GM12878 (cell line): Measurements from ENCODE around the gene NAT14. TPM values are rescaled to one million over a fixed set of nuclear protein-coding genes. Genes with fewer than 3 reads are reported as not detected.

Source experiments
- ATAC-seq: fragments of 200-7000 bp; cut with Tn5 transposase; 3 replicates; pipeline ENCODE4 v1.9.1; 2020; ENCODE audit warnings: mild to moderate bottlenecking, moderate library complexity
- BruUV-seq: library from RNA; stranded (reverse); fragments of 400-500 nt; replicated peaks from 2 replicates; lab custom pipeline; 2021; lab: Mats Ljungman, UMichigan
- CTCF ChIA-PET: fragments of 300-600 bp; sonication (Branson Sonifier 250); formaldehyde crosslinking; extraction: SDS; loops from one replicate; lab custom pipeline; 2021; ENCODE audit warnings: inconsistent platforms; lab: Yijun Ruan, JAX
- POLR2A ChIA-PET: fragments of 350-600 bp; formaldehyde crosslinking; extraction: SDS; loops from one replicate; lab custom pipeline; 2021; ENCODE audit warnings: inconsistent platforms; lab: Charles Lee
- RAD21 ChIA-PET: fragments of 300-600 bp; sonication (Branson Sonifier 250); formaldehyde crosslinking; loops from one replicate; lab custom pipeline; 2023; ENCODE audit warnings: antibody characterized with exemption; ENCODE audit not compliant: unreplicated experiment; lab: Charles Lee
- SMC1A ChIA-PET: fragments of 300-600 bp; sonication (Branson Sonifier 250); formaldehyde crosslinking; loops from one replicate; lab custom pipeline; 2023; ENCODE audit not compliant: unreplicated experiment, uncharacterized antibody; lab: Charles Lee
- DNase-seq: peaks from one replicate; pipeline ENCODE4 v3.0.0-alpha.2; 2011; ENCODE audit warnings: low read depth, low spot score
- FAIRE-seq: peaks from 3 replicates; lab custom pipeline; 2011; peaks lifted over from hg19 to GRCh38; lab: Jason Lieb, UNC
- H2AFZ ChIP-seq: 2 replicates; pipeline ENCODE4 v1.6.0; 2011; ENCODE audit warnings: low read depth, low read length, control low read depth; ENCODE audit not compliant: control insufficient read depth
- H3K27ac ChIP-seq: 2 replicates; pipeline ENCODE4 v1.5.1; 2011; ENCODE audit warnings: control low read depth; ENCODE audit not compliant: control insufficient read depth, insufficient read depth
- H3K27me3 ChIP-seq, 2 experiments: replicated peaks in 1 of 2; 2 replicates each; pipeline versions ENCODE4 v1.6.0 to v1.6.1; 2011; ENCODE audit warnings: low read length in 1 of 2; ENCODE audit not compliant: control insufficient read depth in 2 of 2, insufficient read depth in 2 of 2
- H3K36me3 ChIP-seq, 2 experiments: 2 replicates each; pipeline ENCODE4 v1.5.1; 2011; ENCODE audit warnings: low read length in 1 of 2; ENCODE audit not compliant: control insufficient read depth in 2 of 2, insufficient read depth in 2 of 2
- H3K4me1 ChIP-seq: 2 replicates; pipeline ENCODE4 v1.6.1; 2011; ENCODE audit warnings: mild to moderate bottlenecking, low read length, moderate library complexity, mixed read lengths; ENCODE audit not compliant: control insufficient read depth, insufficient read depth
- H3K4me2 ChIP-seq: 2 replicates; pipeline ENCODE4 v1.6.0; 2011; ENCODE audit warnings: control low read depth; ENCODE audit not compliant: control insufficient read depth, insufficient read depth
- H3K4me3 ChIP-seq: fragments of 200-600 bp; sonication (generic); 2 replicates; pipeline ENCODE4 v1.5.1; 2016
- H3K79me2 ChIP-seq: 2 replicates; pipeline ENCODE4 v1.6.0; 2011; ENCODE audit warnings: low read length; ENCODE audit not compliant: control insufficient read depth, insufficient read depth
- H3K9ac ChIP-seq: 2 replicates; pipeline ENCODE4 v1.8.0; 2011; ENCODE audit warnings: low read length, control low read depth, mixed read lengths; ENCODE audit not compliant: control insufficient read depth, insufficient read depth
- H3K9me3 ChIP-seq: replicated peaks from 3 replicates; pipeline ENCODE4 v1.5.1; 2011; ENCODE audit warnings: mild to moderate bottlenecking, low read length; ENCODE audit not compliant: control insufficient read depth, insufficient read depth
- H4K20me1 ChIP-seq: 2 replicates; pipeline ENCODE4 v1.6.0; 2011; ENCODE audit not compliant: control insufficient read depth, insufficient read depth
- BMI1 ChIP-seq: fragments of 450-650 bp; IDR thresholded peaks from 2 replicates; pipeline ENCODE4 v1.6.1; 2016; ENCODE audit warnings: mild to moderate bottlenecking, moderate library complexity, borderline replicate concordance
- EGR1 ChIP-seq, 2 experiments: IDR thresholded peaks; 1 replicate in 1 of 2; 2 replicates in 1 of 2; pipeline ENCODE4 v1.6.1; 2011 to 2012; ENCODE audit warnings: low read depth in 2 of 2, low read length in 2 of 2, borderline replicate concordance in 1 of 2, mild to moderate bottlenecking in 1 of 2, moderate library complexity in 1 of 2
- JUND ChIP-seq: IDR thresholded peaks from 2 replicates; pipeline ENCODE4 v1.6.1; 2012; ENCODE audit warnings: low read depth, mild to moderate bottlenecking, low read length, improper control_type of control experiment, moderate library complexity
- LARP7 ChIP-seq: fragments of 450-650 bp; IDR thresholded peaks from 2 replicates; pipeline ENCODE4 v1.6.1; 2017; ENCODE audit warnings: mild to moderate bottlenecking
- MYC ChIP-seq: IDR thresholded peaks from 2 replicates; pipeline ENCODE4 v1.6.1; 2011; ENCODE audit warnings: mild to moderate bottlenecking, low read length, moderate library complexity, inconsistent platforms; ENCODE audit not compliant: insufficient read depth, insufficient replicate concordance, insufficient read length, severe bottlenecking
- NFYB ChIP-seq: IDR thresholded peaks from 2 replicates; pipeline ENCODE4 v1.6.1; 2011; ENCODE audit warnings: low read depth, mild to moderate bottlenecking, low read length, improper control_type of control experiment, moderate library complexity; ENCODE audit not compliant: insufficient read depth
- TCF3 ChIP-seq: IDR thresholded peaks from 2 replicates; pipeline ENCODE4 v1.6.1; 2012; ENCODE audit warnings: low read depth, mild to moderate bottlenecking, low read length, borderline replicate concordance; ENCODE audit not compliant: insufficient read depth
- ZNF207 ChIP-seq: fragments of 450-650 bp; IDR thresholded peaks from 2 replicates; pipeline ENCODE4 v1.6.1; 2014; ENCODE audit warnings: antibody characterized with exemption, mild to moderate bottlenecking, borderline replicate concordance
- WGBS: methylation state at CpG from one replicate; pipeline ENCODE4 v1.1.6; 2016; ENCODE audit warnings: low lambda C conversion rate; ENCODE audit not compliant: insufficient replicate concordance, insufficient coverage; ENCODE audit errors: missing lambda C conversion rate; 5-methylcytosine and 5-hydroxymethylcytosine counted together
- in situ Hi-C: fragments of 300-500 bp; cut with MboI; formaldehyde crosslinking; loops from 9 replicates; pipeline ENCODE4 v1.14.3; 2018; ENCODE audit warnings: mixed read lengths
- intact Hi-C: fragments of 100-400 bp; cut with micrococcal nuclease; formaldehyde crosslinking; loops from one replicate; pipeline ENCODE4 v1.14.2; 2022; ENCODE audit not compliant: unreplicated experiment
- polyA plus RNA-seq, 11 experiments: library from polyadenylated mRNA; depleted of rRNA in 4 of 11; unstranded in 6 of 11; stranded (reverse) in 5 of 11; fragments of >200 nt; fragmentation: Nextera tagmentation in 4 of 11; fragmentation: Illumina TruSeq in 1 of 11; extraction: Ambion mirVana in 4 of 11; extraction: Trizol in 1 of 11; gene quantifications; 1 replicate in 1 of 11; 2 replicates in 10 of 11; pipeline versions ENCODE4 v1.2.1 to v1.2.3, GENCODE V29; 2011 to 2016; ENCODE audit warnings: inconsistent platforms in 2 of 11, missing spikeins in 2 of 11, low read depth in 1 of 11
- total RNA-seq, 4 experiments: library from RNA; depleted of rRNA in 3 of 4; stranded (reverse); fragments of >200 nt in 3 of 4; fragmentation: Illumina TruSeq in 1 of 4; extraction: Trizol in 1 of 4; gene quantifications; 2 replicates each; pipeline versions ENCODE4 v1.2.1 to v1.2.3, GENCODE V29; 2013 to 2021

The NAT14 gene
- total and polyA plus RNA-seq, 10 of the 15 experiments (the other 5 are each of a cell fraction or from before 2014, with no cell fraction given) = 0.87 to 23.6 (median 9.7) TPM

DNA sequence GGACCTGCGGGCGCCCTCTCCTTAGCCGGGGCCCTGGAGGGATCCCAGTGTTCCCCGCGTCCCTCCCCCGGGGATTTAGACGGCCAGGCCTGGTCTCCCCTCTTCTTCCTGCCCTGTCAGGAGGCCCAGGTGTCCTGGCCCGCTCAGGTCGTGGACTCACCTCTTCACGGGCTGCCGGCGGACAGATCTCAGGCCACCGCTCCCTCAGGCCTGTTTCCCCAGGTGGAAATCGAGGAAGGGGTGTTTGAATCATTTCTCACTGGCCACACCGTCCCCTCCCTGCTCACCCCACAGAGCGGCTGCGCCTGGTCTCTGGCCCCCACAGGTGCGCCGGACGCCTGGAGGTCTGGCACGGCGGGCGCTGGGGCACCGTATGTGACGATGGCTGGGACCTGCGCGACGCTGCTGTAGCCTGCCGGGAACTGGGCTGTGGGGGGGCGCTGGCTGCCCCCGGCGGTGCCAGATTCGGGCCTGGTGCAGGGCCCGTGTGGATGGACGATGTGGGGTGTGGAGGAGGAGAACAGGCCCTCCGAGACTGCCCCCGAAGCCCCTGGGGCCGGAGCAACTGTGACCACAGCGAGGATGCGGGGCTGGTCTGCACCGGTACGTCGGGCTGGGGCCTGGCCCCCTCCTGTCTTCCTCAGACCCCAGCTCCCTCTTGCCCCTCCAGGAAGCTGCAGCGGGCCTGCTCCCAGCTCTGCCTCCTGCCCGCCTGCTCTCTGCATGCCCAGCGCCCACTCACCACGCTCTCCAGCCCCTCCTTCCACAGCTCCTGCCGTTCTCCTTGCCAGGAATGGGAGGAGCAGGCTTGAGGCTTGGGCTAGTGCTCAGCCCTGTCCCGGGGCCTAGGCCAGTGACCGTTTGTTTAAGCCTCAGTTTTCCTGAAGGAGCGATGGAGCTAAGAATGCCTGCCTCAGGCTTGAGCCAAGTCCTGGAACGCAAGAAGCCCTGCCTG, 5.8 kb downstream of the NAT14 start:
- intact Hi-C loops = no loop called here
- Histone ChIP-seq H3K4me2 (no peak overlapping the region), H4K20me1 (no peaks in the 10 kb centered on the region), H3K27ac (no peak overlapping the region), H3K79me2 (no peaks in the 10 kb centered on the region), H3K9me3 (no peaks in the 10 kb centered on the region), H3K4me1 (no peaks in the 10 kb centered on the region; the same call in 1 of the 2 replicates), H3K36me3 (no peaks in the 10 kb centered on the region), H3K27me3 (no peaks in the 10 kb centered on the region; a peak in 1 of 4 replicates), H3K9ac (no peak overlapping the region), H2AFZ (no peak overlapping the region), H3K4me3 (no peak overlapping the region)
- no peak for ATAC-seq
- ChIA-PET RAD21 (no interaction called here), CTCF (interaction anchor here (2.5 kb wide), 1 partner anchor 13 kb away, joined by 9 read pairs; no protein-coding TSS in a partner anchor), POLR2A (interaction anchor here (1.1 kb wide), 1 partner anchor 8 kb away, joined by 3 read pairs; no protein-coding TSS in a partner anchor), SMC1A (no interaction called here)
- TF ChIP-seq BMI1 = no peak
- TF ChIP-seq ZNF207 = no peak
- TF ChIP-seq LARP7 = no peak
- BruUV-seq = no TSS peak
- in situ Hi-C loops = no loop called here
- no peak for DNase-seq
- no peak for FAIRE-seq
- WGBS = 51% methylated on average over 50 of the region's 52 CpGs

DNA sequence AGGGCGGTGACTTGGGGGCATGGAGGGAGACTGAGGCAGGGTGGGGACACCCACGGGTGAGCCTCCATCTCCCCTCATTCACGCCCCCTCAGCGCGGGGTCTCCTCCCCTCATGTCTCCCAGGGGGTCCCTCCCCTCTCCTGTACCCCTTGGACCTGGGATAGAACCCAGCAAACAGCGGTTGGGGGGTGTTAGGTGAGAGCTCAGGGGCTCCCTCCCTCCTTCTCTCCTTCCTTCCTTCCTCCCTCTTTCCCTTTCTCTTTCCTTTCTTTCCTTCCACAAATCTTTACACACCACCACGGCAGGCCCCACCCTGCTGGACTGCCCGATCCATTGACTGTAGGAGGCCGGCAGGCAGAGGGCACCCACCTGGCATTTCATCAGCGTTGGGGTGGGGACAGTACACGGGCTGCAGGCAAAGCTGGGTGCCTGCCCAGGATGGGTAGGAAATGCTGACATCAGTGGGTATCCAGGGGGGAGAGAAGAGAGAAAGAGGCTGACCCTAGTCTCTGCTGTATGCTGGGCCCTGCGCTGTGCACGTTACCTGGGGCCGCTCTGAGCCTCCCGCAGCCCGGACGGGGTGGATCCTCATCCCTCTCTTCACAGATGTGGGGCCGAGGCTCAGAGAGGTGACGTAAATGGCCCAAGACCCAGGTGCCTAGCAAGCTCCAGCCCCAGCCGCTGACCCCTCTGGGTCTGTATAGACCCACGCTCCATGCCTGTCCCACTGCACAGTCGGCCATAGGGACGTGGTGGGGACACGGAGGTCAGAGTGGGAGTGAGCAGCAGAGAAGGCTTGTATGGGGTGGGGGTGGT, 6.8 kb downstream of the NAT14 start:
- POLR2A ChIA-PET = no interaction called here
- Histone ChIP-seq H2AFZ (no peak overlapping the region), H4K20me1 (no peaks in the 10 kb centered on the region), H3K27me3 (no peaks in the 10 kb centered on the region; a peak in 1 of 4 replicates), H3K4me2 (no peak overlapping the region), H3K79me2 (no peaks in the 10 kb centered on the region), H3K27ac (no peak overlapping the region), H3K9me3 (no peaks in the 10 kb centered on the region), H3K36me3 (no peaks in the 10 kb centered on the region), H3K4me3 (no peak overlapping the region), H3K9ac (no peak overlapping the region), H3K4me1 (no peaks in the 10 kb centered on the region; the same call in 1 of the 2 replicates)
- CTCF ChIA-PET = interaction anchor here (2.5 kb wide), 1 partner anchor 12 kb away, joined by 9 read pairs; no protein-coding TSS in a partner anchor
- BruUV-seq = no TSS peak
- in situ Hi-C loops (no loop called here), intact Hi-C loops (no loop called here)
- TF ChIP-seq NFYB (no peak), TCF3 (no peak), JUND (no peak), EGR1 (IDR thresholded peaks at IDR 0.05; ENCODE audit: borderline replicate concordance in 1 of 2, low read depth in 2 of 2, low read length in 2 of 2) (no peak), MYC (no peak)
- no peak for DNase-seq
- no peak for FAIRE-seq
- WGBS = 47% methylated on average over 23 of the region's 24 CpGs
- SMC1A ChIA-PET = no interaction called here
- RAD21 ChIA-PET = no interaction called here
- ATAC-seq = no peak
